Measurements from ENCODE around the gene MTUS2.

- TF ChIP-seq, protein P1, sequence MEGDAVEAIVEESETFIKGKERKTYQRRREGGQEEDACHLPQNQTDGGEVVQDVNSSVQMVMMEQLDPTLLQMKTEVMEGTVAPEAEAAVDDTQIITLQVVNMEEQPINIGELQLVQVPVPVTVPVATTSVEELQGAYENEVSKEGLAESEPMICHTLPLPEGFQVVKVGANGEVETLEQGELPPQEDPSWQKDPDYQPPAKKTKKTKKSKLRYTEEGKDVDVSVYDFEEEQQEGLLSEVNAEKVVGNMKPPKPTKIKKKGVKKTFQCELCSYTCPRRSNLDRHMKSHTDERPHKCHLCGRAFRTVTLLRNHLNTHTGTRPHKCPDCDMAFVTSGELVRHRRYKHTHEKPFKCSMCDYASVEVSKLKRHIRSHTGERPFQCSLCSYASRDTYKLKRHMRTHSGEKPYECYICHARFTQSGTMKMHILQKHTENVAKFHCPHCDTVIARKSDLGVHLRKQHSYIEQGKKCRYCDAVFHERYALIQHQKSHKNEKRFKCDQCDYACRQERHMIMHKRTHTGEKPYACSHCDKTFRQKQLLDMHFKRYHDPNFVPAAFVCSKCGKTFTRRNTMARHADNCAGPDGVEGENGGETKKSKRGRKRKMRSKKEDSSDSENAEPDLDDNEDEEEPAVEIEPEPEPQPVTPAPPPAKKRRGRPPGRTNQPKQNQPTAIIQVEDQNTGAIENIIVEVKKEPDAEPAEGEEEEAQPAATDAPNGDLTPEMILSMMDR (IDR thresholded peaks at IDR 0.05; ENCODE audit: low read depth, low read length), result no peak
- TF ChIP-seq, protein P2, sequence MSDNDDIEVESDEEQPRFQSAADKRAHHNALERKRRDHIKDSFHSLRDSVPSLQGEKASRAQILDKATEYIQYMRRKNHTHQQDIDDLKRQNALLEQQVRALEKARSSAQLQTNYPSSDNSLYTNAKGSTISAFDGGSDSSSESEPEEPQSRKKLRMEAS (IDR thresholded peaks at IDR 0.05; ENCODE audit: low read depth, low read length), result no peak
These were observed 696.7 kb downstream of the MTUS2 start for GRCh38 chr13:29516880-29517279.
